Stimulated activated CD4-positive, alpha-beta T cell treated with anti-CD3 and anti-CD28 coated beads, Interleukin-12 subunit alpha, Interleukin-12 subunit beta, amount 100 ng/mL, for 48 hours (primary cell): ENCODE measurements around the gene PPP1R16B.

Experiments used
- DNase-seq, 3 donors: peaks; one replicate each; pipeline ENCODE4 v3.0.0-alpha.2; 2020; ENCODE audit warnings: low read depth in 2 of 3, low spot score in 1 of 3

The PPP1R16B gene

DNA sequence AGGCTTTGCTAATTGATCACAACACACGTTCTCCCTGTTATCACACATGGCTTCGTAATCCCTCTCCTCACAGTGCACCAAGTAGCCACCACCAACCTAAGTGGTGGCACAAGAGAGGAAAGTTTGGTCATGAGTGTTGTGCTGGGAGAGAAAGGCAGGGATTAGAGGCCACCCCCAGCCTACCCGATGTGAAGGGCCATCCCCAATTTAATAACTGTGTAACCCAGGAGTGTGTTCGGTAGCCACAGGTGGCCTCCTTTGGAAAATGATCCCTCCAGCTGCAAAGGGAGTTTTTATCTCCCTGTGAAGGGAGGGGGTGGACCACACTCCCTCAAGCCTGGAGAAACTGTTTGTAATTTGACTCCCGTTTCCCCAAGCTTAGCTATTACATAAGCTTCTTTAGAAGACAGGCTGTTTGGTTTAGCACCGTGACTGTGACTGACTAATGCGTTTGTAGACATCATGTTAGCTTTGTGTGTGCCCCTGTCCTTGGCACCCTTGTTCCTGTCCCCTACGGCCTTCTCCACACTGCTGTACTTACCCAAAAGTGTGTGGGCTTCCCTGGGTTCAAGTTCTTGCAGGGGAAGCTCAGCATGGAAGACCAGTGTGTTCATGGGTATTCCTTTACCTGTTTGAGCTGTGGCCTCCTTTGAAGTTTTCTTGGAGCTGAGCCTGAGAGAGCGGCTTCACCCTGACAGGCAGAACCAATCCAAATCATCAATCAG lies 20.6 kb downstream of the PPP1R16B start:
- DNase-seq = no peak

DNA sequence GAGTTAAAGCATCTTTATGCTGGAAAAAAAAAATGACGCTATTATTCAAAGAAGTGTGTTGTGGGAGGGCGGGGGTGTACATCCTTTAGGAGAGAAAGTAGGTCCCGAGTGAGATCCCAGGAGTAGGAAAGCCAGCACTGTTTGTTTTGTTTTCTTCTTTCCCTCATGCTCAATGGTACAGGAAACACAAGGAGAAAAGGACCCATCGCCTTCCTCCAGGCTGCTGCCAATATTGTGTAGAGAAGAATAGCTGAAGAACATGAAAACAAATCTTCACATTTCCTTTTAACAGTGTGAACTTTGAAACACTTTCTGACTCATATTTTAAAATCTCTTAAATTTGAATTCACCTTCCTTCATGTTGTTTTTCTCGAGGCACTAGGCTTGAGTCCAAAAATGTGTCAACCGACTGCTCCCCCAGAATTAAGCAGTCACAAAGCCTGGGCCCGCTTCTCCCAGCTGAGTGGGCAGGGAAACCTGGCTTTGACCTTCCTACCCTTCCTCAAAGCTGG lies 22.3 kb downstream of the PPP1R16B start:
- no peak for DNase-seq

DNA sequence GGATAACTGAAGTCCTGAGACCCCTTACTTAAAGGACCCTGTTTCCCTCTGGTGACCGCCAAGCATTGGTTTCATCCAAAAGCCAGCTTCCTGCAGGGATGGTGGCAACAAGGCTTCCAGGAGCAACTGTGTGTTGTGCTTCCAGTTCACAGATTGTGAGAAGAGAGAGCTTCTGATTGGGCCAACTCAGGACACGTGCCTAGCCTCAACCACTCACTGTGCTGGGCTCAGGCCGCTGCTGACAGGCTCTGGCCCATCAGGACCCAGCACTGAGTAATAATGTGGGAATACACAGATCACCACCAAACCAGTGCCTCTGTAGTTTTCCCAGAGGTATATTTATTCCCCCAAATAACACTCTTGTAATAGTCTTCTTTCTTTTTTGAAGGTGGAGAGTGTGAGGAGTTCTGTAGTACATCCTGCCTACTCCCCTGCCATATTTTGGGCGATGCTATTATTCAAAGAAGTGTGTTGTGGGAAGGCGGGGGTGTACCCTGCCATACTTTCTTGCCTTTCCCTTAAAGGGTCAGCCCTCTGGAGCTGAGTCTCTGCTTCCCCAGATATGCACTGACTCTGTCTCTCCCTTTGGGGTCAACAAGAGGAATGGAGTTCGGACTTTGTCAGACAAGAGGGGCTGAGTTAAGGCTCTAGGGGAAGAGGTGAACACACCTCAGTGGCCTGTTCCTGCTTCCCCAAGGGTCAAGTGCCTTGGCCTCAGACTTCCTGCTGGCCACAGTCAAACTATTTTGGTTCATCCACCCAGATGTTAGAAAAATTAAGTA lies 23.2 kb downstream of the PPP1R16B start:
- no peak for DNase-seq

DNA sequence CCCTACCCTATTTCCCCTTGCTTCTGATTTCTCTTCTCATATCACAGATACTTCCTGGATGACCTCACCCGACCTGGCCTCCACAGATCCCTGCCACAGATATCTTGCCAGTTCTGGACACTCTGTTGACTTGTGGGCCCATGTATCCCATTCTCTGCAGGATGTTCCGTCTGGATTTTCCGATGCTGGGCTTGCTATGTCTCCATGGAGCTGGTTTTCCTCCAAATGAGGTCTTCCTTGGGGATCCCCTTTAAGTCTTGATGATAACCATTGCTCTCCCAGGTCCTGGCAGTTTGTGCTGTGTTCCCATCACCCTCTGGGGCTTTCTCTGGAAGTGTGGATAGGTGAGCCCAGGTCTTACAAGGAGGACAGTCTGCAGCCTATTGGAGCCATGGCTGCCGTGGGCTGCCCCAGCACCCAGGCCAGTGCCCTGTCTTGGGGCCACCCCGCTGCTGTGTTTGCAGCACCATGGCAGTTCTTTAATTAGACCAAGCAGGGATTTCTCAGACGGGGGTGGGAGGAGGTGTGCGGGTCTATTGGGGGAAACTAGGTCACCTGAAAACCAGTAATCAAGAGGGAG lies 23.9 kb downstream of the PPP1R16B start:
- no peak for DNase-seq

DNA sequence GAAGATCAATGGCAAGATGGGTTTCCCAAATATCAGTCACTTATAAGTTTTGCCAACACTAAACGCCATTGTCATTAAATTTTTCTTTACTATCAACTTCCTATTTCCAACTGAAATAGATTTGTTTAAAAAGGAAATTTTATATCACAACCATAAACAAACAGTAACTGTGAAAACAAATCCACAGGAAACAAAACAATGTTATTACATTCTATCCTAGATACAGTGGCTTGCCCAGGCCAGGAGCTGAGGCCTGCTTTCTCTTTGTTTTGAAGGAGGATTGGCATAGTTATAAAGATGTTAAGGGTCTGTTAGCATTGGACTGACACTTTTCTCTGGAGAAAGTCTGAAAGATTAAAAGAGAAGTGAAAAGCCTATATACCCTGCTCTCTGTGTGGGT lies 24.9 kb downstream of the PPP1R16B start:
- no peak for DNase-seq

DNA sequence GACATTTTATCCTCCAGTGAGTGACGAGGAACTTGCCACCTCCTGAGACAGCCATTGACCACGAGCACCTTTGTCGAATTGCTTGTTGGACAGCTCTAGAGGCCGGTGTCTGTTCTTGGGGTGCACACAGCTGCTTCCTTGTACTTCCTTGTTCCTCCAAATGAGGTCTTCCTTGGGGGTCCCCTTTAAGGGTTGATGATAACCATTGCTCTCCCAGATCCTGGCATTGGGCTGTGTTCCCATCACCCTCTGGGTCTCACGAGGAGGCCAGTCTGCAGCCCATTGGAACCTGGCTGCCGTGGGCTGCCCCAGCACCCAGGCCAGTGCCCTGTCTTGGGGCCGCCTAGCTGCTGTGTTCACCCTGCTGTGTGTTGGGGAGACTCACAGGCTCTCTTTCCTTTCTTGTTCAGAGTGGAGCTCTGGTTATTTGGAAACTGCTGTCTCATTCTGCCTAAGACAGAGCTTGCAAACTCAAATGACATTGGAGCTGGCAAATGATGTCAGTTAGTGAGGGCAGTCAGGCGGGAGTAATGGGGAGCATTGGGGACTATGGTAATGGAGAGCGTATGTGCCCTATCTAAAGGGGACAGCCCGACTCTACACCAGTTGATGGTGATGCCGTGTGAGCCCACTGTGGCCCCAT lies 25.7 kb downstream of the PPP1R16B start:
- DNase-seq = no peak

DNA sequence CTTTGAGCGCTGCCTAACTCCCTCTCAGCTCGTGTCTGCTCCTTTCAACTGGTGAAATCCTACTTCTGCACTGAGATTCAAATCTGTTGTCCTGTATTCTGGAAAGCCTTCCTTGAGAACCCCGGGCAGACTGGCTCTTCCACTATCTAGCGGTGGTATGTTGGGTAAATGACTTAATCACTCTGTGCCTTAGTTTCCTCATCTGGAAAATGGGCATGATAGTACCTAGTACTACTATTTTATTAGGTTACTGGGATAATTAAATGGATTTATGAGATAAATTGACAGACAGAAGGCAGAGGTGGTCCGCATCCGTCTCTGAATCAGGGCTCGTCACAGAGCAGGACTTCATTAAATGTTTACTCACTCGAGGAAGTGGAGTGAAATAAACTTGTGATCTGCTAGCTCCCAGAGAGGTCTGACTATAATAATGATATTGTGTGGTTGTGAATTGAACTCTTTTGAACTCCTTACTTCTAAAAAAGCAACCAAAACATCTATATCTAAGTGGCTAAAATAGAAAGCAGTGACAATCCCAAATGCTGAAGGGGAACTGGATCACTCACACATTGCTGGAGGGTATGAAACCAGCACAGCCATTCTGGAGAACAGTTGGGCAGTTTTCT lies 26.6 kb downstream of the PPP1R16B start:
- no peak for DNase-seq

DNA sequence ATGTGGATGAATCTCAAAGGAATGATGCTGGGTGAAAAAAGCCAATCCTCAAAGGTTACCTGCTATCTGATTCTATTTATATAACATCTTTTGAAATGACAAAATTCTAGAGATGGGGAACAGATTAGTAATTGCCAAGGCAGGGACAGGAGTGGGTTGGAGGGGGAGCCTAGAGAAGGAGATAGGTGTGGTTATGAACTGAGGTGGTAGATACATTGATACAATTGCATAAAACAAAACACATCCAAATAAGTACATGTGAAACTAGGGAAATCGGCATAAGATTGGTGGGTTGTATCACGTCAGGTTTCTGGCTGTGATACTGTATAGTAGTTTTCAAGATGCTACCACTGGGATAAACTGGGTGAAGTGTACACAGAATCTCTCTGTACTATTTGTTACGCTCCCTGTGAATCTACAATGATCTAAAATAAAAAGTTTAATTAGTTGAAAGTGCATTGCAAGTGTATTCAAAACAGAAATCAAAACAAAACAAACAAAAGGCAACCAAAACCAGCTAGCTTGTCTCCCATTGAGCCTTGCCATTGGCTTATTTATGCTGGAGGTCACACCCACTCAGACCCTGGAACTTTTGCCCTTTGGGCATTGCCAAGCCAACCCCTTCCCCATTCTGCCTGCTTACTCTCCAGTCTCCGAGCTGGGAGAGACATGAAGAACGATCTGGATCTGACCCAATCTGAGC lies 27.8 kb downstream of the PPP1R16B start:
- peak in 2 of 3 donors; percentile 25 to 32 for DNase-seq

DNA sequence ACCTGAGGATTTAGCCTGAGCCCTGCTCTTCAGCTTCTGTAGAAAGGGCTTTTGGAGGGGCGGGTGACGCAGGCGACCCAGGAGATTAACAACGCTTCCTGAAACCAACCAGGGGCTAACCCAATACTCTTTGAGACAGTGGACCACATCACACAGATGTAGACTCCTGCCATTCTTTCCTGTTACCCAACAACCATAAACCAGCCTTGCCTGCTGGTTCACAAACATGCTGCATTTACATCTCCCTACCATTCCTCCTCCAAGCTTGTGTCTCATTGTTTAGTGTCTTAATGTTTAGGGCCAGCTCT lies 28.3 kb downstream of the PPP1R16B start:
- DNase-seq = peak in 1 of 3 donors; percentile 31

DNA sequence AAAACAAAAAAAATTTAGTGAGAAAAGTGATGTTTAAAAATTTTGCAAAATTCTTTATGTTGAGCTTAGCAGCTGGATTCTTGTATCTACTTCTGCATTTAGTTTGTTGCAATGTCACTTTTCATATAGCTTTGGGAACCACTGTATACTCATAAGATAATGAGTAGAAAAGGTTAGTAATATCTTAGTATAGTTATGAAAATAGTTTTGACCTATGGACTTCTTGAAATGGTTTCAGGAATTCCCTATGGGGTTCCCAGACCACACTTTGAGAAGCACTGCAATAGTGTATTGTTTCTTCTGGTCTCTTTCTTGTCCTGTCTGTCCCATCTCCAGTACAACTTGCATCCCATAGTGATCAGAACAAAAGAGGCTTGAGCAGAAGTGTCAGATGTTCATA lies 29.4 kb downstream of the PPP1R16B start:
- DNase-seq = no peak

DNA sequence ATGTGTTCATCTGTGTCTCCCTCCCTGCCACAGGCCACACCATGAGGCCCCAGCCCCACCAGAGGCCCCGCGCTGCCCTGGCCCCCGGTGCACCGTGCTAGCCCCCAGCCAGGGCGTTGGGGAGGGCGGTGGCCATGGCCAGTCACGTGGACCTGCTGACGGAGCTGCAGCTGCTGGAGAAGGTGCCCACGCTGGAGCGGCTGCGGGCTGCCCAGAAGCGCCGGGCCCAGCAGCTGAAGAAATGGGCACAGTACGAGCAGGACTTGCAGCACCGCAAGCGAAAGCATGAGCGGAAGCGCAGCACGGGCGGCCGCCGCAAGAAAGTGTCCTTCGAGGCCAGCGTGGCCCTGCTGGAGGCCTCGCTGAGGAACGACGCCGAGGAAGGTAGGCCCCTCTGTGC lies 30.3 kb downstream of the PPP1R16B start:
- DNase-seq = no peak

DNA sequence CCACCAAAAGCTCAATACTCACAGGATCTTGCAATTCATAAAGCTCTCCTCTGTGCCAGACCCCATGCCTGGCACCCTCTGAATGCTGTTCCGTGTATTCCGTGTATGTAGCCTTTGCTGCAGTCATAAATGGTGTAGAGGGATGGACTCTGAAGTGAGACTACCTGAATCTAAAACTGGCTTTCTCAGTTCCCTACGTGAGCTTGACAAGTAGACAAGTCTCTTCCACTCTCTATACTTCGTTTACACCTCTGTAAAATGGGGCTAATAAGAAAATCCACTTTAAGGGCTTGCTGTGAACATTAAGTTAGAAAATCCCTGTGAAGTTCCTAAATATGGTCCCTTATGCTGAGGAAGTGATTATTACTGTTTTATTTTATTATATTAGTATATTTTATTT lies 31.5 kb downstream of the PPP1R16B start:
- no peak for DNase-seq

DNA sequence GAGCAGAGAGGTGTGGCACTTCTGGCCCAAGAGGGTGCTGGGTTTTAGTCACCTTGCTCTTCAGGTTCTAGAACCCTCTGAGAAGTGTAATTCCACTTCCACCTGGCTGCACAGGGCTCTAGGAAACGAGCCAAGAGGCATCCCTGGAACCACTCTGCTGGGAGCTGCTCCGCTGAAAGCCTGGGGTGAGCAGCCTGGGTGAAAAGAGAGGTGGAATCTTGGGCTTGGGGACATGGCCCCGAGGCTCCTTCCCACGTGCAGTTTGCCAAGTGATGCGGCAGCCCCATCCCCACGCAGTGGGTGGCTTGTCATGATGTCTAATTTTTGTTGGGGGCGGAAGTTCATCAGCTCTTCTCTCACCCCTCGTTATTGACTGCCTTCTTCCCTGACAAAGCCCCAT lies 32.8 kb downstream of the PPP1R16B start:
- DNase-seq = no peak

DNA sequence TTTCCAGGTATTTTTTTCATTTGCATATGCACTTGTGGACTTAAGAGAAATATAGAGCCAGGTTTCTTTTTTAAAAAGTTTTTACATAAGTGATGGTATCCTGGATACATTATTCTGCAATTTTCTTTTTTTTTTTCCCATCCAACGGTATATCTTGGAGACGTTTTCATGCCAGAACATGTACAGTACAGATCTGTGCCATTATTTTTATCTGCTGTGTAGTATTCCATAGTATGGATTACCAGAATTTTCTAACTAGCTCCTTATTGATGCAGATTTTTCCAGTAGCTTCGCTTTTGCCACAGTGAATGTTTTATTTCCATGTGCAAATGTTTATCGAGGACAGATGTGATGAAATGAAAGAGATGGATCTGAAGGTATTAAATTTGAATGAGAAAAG lies 34.1 kb downstream of the PPP1R16B start:
- DNase-seq = no peak

DNA sequence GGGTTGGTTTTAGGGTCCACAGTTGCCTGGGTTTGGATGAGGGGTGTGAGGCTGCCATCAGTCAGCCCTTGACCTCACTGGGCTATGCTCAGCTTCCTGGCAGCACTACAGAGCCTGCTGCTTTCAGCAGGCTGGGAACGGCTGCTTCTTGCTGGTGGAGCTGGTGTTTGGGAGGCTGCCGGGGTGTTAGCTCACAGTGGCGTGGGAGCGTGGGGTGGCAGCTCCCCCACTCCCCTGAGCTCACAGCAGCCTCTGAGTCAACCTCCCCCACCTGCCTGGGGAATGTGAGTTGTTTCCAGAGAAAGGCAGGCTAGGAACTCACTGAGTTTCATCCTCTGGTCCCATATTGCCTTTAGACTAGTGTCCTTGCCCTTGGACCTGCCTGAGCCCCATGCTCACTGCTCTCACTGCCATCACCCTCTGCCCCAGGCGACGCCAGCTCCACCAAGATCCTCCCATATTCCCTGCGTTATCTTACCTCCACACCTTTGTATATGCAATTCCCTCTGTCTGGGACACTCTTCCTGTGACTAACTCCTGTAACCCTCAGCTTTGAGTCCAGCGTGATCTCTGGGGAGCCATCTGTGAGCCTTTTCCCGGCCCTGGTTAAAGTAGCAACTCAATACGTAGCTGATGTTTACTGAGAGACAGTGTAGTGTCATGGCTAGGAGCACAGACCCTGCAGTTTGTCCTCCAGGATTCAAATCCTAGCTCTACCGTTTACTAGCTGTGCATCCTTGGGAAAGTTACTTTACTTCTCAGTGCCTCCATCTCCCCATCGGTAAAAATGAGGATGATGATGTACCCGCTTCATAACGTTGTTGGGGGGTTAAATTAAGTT lies 34.8 kb downstream of the PPP1R16B start:
- peak in 1 of 3 donors; percentile 23 for DNase-seq

DNA sequence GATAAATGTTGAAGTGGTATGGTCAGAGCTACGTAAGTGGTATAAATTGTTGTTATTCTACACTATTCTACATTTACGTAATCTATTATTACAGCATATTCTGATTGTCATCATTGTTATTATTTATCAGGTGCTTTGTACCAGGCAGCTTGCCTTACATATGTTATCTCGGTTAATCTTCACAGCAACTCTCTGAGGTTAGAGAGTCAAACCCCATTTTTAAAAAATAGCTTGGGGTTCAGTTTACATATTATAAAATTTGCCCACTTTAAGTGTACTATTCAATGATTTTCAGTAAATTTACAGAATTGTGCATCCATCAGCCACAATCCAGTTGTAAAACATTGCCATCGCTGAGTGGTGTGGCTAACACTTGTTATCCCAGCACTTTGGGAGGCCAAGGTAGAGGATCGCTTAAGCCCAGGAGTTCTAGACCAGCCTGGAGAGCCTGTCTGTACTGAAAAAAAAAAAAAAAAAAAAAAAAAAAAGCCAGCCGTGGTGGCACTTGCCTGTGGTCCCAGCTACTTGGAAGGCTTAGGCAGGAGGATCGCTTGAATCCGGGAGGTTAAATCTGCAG lies 35.5 kb downstream of the PPP1R16B start:
- DNase-seq = no peak

DNA sequence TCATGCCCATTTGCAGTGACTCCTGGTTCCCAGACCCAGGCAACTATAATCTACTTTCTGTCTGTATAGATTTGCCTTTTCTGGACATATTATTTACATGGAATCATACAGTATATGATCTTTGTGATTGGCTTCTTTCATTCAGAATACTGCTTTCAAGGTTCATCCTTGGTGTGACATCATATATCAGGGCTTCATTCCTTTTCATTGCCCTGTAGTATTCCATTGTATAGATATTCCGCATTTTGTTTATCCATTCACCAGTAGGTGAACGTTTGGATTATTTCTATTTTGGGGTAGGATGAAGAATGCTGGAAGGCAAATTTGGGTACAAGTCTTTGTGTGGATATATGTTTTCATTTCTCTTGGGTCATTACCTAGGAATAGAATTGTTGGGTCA lies 36.1 kb downstream of the PPP1R16B start:
- no peak for DNase-seq

DNA sequence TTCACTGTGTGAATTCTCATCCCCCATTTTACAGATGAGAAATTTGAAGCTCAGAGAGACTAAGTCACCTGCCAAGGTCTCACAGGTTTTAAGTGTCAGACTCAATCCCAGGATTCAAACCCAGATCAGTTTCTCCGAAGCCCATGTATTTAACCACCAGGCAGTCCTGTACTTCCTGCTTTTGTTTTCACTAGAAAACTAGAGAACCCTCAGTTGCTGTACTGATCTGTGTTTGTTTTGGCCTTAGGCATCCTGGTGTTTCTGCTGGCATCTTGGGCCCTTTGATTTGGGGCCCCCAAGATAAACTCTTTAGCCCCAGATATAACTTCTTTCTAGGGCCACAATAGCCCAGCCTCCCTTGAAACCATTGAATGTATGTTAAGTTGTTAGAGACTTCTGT lies 36.5 kb downstream of the PPP1R16B start:
- no peak for DNase-seq

DNA sequence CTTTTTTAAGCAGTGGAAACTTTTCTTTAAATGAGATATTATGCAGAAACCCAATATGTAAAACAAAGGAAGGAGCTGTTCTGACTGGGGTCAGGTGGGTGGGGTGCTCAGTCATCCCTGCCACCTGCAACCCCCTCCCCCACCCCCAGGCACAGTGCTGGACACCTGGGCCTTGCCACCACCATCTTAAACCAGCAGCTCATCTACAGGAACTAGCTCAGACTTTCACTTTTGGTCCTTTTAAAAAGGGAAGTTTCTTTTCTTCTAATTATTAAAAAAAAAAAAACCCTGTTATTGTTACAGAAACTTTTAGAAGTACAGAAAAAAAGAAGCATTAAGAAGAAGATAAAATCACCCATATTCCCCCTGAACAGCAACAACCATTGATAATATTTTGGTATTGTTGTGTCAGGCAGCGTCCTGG lies 37.1 kb downstream of the PPP1R16B start:
- peak; percentile 67 to 76 (median 70) for DNase-seq
